Measurements from ENCODE around the gene NPAS4.

GRCh38 chr11:66454828-66455227 is 34.0 kb downstream of the NPAS4 start:
- TF ChIP-seq EZH2phosphoT487 (IDR thresholded peaks at IDR 0.05; ENCODE audit: low read depth), result no peak
- no peak for TF ChIP-seq CTCF (IDR thresholded peaks at IDR 0.05; ENCODE audit: low read depth, low read length)

Measured in OCI-LY3 (cell line).